HG03139 (cell line): Measurements from ENCODE around the gene AIP.

Experiments
- ATAC-seq: cut with Tn5 transposase; IDR thresholded peaks from one replicate; pipeline ENCODE4 v1.9.1; 2021; ENCODE audit not compliant: unreplicated experiment

The AIP gene

DNA sequence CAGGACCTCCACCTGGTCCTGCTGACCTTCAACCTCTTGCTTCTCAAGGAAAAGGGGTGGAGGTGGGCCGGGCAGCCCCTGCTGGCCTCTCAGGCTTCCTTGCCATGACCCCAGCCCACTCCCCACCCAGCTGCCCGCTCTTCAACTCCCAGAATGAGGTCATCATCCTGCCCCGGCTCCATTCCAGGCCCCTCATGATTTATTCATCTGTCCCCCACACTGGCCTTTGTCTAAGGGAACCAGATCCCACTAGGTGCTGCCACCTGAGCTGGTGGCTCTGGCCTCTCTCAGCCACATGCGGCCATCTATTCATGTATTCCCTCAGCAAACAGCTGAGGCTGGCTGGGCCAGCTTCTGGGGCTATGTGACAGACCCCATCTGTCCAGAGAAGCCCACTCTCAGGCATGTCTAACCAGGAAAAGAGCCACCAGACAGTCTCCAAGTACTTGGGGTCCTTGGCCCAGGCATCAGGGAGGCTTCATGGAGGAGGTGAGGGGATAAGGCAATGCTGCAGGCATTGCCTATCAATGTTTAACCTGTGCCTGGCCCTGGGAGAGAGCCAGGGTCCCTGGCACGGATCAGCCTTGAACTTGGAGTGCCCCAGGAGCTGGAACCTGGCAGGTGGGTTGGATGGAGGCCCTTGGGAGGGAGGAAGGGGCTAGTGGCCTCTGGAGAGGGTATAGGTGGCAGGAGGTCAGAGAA lies 42.6 kb downstream of the AIP start:
- ATAC-seq: no peak

DNA sequence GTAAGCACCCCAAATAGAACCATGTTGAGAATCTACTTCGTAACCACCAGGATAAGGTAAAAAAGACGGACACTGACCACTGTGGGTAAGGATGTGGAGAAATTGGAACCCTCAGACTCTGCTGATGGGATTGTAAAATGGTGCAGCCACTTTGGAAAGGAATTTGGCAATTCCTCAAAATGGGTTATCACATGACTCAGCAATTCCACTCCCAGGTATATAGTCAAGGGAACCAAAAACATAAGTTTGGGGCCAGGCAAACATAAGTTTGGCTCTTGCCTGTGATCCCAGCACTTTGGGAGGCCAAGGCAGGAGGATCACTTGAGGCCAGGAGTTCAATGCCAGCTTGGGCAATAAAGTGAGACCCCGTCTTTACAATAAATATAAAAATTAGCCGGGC lies 45.5 kb downstream of the AIP start:
- no peak for ATAC-seq

DNA sequence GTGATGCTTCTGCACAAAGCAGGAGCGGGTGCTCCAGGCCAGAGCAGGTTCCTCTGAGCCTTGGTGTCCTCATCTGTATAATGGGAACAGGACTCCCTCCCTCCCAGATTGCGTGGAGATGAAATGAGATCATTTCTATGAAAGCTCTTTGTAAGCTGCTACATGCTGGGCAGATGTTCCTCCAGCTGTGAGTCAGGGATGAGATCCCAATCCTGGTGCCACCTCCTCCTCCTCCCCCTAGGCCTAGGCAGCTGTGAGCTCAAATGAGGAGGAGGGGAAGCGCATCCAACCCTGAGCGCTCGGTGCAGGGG lies 47.4 kb downstream of the AIP start:
- ATAC-seq: no peak

DNA sequence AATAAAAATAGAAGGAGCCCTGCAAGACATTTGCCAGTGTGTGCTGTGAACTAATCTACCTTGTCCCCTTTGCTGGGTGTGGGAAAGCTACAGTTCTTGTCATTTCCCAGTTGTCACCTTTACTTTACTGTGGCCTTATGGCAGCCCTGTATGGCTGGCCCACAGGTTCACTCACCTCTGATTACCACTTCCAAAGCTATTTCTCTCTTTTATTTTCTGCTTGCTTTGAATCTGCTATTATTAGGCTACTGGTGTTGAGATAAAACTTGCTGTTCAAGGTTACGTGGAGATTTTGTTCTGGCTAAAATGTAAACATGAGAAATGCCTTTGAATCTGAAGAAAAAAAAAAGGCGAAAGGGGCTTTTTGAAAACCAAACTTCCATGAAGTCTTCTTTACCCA lies 50.1 kb downstream of the AIP start:
- ATAC-seq: no peak

DNA sequence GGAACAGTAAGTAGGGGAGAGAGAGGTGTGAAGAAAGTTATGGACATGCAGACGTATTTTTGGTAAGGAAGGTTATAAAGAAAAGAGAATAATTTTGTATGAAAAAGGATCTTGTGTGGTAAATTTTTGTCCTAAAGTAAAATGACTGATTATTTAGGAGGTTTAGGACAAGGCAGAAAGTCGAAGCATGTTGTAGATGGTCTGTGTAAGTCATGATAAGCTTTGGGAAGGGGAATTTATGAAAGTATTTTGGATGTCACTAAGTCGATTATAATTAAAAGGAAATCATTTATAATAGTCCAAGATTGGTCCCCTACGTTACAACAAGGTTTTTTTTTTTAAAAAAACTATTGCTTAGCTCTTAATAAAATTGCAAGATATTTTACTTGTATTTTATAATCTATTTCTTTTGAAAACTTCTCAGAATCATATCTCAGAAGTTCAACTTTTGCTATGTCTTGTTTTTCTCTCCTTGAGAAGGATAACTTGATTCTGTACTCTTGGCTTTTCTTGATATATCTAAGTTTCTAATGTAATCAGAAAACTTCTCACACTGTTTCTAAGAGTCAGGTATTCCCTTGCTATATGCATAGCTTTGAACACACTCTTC lies 51.3 kb downstream of the AIP start:
- no peak for ATAC-seq

DNA sequence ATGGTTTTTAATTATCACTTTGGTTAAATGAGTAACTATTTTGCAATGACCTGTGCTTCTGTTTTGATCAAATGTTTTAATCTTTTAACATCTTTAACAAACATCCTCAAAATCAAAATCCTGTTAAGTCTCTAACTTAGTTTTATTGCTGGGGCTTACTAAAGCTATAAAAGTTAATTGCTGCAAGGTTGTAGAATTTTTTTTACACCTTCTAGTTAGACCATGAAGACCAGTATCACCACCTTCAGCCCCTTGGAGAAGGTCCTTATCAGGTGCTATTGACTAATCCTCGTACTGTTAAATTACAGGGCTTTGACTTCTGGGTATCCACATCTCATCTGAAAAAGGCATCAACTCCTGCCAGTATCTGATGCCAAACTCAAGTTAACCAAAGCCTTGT lies 52.7 kb downstream of the AIP start:
- ATAC-seq: no peak

DNA sequence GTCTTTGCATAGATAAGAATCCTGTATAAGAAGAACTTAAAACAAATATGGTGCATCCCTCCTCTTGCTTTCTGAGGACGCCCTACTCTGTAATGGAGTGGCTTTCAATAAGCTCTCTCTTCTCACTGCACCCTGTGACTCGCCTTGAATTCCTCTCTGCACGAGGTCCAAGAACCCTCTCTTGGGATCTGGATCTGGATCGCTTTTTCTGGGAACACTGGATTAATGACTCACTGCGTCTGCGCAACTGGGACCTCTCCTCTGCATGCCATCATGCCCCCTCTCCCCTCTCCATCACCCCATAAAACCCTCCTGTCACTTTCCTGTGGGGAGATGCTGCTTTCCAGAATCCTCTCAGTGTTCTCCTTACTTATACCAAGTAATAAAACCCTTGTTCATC lies 55.5 kb downstream of the AIP start:
- ATAC-seq: no peak

DNA sequence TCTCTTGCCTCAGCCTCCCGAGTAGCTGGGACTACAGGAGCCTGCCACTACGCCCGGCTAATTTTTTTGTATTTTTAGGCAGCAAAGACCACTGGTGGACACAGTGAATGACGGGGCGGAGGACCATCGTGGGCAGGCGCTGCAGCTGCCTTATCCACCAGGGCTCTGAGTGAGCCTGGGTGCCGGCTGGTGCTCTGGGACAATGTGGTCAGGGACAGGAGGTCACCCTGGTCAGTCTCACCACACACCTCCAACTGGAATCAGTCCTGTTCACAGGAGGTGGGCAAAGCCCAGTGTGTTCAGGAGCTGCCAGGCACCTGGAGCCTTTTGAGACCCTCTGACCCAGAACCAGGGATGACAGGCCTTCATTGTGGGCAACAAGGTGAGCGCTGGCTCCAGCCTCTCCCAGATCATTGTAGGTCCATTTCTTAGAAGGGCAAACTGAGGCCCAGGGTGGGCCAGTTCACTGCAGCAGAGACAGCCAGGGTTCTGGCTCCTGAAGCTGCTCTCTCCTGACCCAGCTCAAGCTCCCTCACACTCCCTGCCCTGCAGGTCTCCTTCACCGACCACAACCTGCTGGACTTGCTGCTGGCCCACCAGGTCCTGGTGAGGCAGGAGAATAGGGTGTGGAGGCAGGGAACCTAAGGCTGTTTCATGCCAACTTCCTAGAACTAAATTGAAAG lies 56.1 kb downstream of the AIP start:
- no peak for ATAC-seq

DNA sequence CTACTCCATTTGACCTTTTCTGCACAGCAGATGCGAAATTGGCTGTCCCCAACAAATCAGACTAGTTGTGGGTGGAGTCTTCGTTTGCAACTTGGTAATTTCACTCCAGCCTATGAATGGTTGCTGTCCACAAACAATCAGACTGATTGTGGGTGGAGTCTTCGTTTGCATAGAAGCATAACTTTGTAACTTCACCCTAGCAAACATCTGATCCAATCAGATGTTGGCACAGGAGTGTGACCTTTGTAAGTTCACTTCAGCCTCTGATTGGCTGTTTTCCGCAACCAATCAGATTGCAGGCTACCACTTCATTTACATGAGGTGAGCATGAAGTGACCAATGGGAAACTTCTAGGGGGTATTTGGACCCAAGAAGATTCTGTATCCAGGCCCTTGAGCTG lies 56.7 kb downstream of the AIP start:
- ATAC-seq: no peak
